ENCODE results near the gene C16orf92.
"Not testable (repeated sequence)": the region's sequence is repeated elsewhere in the genome, so short reads cannot be mapped to it uniquely, and the experiment has no call there.

DNA sequence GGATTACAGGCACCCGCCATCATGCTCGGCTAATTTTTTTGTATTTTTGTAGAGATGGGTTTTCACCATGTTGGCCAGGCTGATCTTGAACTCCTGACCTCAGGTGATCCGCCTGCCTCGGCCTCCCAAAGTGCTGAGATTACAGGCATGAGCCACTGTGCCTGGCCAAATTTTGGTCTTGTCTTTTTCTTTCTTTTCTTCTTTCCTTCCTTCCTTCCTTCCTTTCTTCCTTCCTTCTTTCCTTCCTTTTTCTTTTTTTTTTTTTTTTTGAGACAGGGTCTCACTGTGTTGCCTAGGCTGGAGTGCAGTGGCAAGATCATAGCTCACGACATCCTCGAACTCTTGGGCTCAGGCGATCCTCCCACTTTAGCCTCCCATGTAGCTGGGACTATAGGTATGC is 7.5 kb upstream of the C16orf92 start:
- not testable (repeated sequence) for TF ChIP-seq POLR2A, POLR2AphosphoS5 (IDR thresholded peaks at IDR 0.05)
- TF ChIP-seq, protein P1, sequence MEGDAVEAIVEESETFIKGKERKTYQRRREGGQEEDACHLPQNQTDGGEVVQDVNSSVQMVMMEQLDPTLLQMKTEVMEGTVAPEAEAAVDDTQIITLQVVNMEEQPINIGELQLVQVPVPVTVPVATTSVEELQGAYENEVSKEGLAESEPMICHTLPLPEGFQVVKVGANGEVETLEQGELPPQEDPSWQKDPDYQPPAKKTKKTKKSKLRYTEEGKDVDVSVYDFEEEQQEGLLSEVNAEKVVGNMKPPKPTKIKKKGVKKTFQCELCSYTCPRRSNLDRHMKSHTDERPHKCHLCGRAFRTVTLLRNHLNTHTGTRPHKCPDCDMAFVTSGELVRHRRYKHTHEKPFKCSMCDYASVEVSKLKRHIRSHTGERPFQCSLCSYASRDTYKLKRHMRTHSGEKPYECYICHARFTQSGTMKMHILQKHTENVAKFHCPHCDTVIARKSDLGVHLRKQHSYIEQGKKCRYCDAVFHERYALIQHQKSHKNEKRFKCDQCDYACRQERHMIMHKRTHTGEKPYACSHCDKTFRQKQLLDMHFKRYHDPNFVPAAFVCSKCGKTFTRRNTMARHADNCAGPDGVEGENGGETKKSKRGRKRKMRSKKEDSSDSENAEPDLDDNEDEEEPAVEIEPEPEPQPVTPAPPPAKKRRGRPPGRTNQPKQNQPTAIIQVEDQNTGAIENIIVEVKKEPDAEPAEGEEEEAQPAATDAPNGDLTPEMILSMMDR (IDR thresholded peaks at IDR 0.05), result not testable (repeated sequence)
